ENCODE measurements around the gene SRRM3.
"Not testable (repeated sequence)": the region's sequence is repeated elsewhere in the genome, so short reads cannot be mapped to it uniquely, and the experiment has no call there.

GRCh38 chr7:76158416-76158815 lies 43.3 kb upstream of the SRRM3 start:
- TF ChIP-seq, protein P1, sequence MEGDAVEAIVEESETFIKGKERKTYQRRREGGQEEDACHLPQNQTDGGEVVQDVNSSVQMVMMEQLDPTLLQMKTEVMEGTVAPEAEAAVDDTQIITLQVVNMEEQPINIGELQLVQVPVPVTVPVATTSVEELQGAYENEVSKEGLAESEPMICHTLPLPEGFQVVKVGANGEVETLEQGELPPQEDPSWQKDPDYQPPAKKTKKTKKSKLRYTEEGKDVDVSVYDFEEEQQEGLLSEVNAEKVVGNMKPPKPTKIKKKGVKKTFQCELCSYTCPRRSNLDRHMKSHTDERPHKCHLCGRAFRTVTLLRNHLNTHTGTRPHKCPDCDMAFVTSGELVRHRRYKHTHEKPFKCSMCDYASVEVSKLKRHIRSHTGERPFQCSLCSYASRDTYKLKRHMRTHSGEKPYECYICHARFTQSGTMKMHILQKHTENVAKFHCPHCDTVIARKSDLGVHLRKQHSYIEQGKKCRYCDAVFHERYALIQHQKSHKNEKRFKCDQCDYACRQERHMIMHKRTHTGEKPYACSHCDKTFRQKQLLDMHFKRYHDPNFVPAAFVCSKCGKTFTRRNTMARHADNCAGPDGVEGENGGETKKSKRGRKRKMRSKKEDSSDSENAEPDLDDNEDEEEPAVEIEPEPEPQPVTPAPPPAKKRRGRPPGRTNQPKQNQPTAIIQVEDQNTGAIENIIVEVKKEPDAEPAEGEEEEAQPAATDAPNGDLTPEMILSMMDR (IDR thresholded peaks at IDR 0.05) = not testable (repeated sequence)
- not testable (repeated sequence) for TF ChIP-seq EZH2 (IDR thresholded peaks at IDR 0.05)
